Hepatic stellate cell (primary cell): Measurements from ENCODE around the gene WDCP.
"Not testable (repeated sequence)": the region's sequence is repeated elsewhere in the genome, so short reads cannot be mapped to it uniquely, and the experiment has no call there.

ENCODE experiments used
- DNase-seq: peaks from one replicate; pipeline ENCODE4 v3.0.0; 2011; ENCODE audit warnings: low spot score

Gene WDCP

DNA sequence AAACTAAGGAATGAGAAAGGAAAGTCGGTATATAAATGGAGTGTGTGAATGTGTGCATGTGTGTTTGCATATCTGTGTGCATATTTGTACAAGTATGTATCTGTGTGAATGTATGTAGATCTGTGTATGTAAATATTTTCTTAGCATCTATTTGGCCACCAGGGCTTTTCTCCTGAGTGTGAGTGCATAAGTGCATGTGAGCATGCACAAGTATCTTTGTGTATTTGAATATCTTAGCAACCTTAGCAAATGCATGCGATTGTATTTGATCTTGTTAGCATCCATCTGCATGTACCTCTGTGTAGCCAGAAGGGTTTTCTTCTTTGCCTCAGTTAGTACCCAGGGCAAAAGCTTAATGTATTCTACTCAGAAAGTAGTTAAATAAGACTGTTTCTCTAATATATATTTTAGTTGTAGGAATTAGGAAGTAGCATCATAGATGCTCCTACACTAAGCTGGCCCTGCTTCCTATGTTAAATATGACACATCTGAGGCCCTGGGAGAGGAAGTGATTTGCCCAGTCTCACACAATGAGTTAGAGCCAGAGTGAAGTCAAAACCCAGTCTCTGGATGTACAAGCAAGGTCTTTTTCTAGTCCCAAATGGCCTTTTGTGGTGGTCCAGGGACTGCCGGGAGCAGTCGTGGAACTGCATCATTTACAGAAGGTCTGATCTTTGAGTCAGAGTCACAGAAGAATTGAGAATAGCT, 11.5 kb upstream of the WDCP start:
- DNase-seq, result no peak

GRCh38 chr2:24055750-24056149, 8.6 kb upstream of the WDCP start:
- DNase-seq, result no peak

DNA sequence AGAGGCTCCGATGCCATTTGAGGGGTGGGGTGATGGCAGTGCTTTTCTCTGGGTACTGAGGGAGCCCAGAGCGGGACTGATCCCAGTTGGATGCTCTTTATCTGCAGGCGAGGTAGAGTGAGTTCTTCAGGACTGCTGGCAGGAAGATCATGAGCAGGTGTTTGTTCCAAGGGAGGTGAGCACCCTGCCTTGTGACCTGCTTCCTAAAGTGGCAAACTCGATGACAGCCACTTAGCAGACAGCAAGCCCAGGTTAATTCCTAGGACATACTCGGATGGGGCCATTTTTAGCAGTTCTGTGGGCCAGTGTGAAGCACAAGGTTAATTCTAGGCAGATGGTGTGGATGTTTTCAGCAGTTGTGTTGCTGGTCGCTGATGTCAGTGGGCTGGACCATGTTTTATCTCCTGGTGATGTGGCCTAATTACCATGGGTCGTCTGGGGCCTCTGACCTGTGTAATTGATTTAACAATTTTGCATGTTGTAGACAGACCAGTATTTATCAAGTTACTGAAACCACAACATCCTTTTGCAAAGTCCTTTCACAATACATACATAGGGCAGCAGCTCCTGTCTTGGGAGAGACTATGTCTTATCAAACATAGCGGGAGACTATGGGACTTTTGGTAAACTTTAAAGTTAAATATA, 7.3 kb upstream of the WDCP start:
- DNase-seq, result no peak

GRCh38 chr2:24052951-24053350, 5.8 kb upstream of the WDCP start:
- no peak for DNase-seq

GRCh38 chr2:24051833-24052232, 4.6 kb upstream of the WDCP start:
- no peak for DNase-seq

DNA sequence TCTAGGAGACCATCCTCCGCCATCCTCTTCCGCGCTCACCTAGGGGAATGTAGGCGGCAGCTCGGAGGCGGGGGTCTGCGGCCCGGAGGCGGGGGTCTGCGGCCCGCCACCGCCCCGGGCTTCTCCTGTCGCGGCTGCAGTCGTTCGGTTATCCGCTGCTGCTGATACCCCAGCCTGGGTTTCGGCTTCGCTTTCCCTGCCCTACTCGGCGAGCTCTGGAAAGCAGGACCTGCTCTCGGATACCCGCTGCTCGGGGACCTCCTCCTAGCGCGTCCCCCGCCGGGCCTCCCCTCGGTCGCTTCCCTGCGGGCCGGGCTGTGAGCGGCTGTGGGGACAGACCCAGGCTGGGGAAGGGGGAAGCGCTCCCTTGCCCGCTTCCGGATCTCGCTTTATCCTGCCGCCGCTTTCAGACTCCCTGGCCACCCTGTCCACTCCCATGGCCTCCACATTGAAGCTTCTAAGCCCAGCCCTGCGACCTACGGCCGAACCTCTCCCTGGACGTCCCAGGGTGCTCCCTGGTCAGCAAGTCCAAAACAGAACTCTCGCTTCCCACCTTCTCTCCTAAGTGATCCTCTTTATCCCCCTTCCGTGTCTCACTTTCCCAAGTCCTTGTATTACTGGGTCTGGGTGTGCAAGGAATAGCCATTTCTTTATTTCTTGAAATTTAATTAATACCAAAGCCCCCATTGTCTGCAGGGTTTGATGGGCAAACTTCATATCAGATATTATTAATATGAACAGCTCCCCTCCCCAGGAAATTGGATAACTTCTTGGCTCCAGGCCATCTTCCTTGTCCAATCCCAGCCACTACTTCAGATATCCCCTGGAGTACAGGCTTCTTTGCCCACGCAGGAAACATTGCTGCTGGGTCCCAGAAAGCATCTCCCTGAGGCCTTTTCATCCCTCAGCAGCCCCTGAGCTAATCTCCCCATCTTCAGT, 3.1 kb upstream of the WDCP start:
- DNase-seq, result peak; percentile 19

DNA sequence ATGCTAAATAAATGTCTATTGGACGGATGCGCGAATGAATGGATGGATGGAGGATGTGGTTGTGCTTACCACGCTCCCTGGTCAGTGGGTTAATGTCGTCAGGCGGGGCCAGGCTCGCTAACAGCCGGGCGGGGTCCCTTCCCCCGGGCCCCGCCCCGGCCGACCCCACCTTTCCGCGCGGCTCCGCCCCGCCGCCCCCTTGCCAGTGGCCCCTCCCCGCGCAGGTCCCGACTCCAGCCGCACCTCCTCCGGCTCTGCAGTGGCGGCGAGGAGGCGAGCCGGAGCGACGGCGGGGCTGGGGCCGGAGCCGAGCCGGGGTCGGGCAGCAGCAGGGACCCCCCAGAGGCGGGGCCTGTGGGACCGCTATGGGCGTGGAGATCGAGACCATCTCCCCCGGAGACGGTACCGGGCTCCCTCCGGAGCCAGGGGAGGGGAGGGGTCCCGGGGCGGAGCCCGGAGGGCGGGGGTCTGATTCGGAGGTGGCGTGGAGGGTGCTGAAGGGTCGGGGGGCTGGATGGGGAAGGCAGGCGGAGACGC, 2.4 kb upstream of the WDCP start, which contains the start of gene FKBP1B:
FKBP1B (plus strand) TSS at position 257 of the 537 bp plus-strand sequence; CDS start at position 366, 109 bp downstream.
- peak; percentile 49 for DNase-seq

GRCh38 chr2:24048769-24049484, 1.7 kb upstream of the WDCP start:
- no peak for DNase-seq

GRCh38 chr2:24047703-24048033, 477 bp upstream of the WDCP start:
- no peak for DNase-seq

GRCh38 chr2:24046599-24046929, 627 bp downstream of the WDCP start:
- DNase-seq, result no peak

GRCh38 chr2:24045511-24046508, 1.4 kb downstream of the WDCP start:
- DNase-seq, result no peak

- DNase-seq, result not testable (repeated sequence)
These were observed 4.1 kb downstream of the WDCP start for GRCh38 chr2:24043133-24043532.

DNA sequence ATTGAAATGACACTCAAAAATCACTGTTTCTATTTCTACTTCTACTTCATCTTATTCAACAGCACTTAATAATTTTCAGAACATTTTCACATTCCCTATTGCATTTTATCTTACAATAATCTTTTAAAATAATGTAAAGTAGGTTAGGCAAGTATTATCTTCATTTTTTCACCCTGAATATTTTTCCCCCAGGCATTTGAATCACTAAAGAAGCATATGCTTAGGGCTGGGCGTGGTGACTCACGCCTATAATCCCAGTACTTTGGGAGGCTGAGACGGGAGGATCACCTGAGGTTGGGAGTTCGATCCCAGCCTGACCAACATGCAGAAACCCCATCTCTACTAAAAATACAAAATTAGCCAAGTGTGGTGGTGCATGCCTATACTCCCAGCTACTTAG, 6.7 kb downstream of the WDCP start:
- no peak for DNase-seq

DNA sequence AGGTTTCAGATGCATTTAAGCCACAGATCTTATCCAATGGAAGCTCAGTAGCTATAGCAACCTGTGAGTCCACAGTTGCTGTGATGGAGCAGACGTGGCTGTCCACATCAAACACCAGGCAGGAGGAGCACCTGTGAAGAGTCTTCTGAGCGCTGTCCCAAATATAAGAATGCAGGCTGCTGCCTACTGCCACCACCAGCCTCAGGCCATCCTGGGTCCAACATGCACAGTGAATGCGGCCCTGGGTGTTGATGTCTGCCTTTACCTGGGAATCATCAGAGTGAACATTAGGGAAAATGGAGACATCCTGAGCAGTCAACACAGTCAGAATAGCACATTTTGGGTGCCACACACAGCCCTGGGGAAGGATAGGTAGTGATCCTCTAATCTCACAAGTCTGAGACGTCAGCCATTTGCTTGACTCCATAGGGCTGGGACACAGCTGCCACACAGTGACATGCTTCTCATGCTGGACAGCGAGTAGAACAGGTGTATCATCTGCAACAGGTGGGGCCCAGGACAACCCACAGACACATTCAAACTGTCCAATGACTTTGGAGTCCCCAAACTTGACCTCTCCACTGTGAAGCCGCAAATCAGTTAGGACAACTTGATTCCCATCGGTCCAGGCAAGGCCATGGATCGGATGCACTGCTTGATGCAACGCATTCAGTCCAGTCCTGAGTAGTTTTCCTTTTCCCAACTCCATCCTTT, 8.2 kb downstream of the WDCP start:
- no peak for DNase-seq

GRCh38 chr2:24026233-24026632, 21.0 kb downstream of the WDCP start:
- no peak for DNase-seq

DNA sequence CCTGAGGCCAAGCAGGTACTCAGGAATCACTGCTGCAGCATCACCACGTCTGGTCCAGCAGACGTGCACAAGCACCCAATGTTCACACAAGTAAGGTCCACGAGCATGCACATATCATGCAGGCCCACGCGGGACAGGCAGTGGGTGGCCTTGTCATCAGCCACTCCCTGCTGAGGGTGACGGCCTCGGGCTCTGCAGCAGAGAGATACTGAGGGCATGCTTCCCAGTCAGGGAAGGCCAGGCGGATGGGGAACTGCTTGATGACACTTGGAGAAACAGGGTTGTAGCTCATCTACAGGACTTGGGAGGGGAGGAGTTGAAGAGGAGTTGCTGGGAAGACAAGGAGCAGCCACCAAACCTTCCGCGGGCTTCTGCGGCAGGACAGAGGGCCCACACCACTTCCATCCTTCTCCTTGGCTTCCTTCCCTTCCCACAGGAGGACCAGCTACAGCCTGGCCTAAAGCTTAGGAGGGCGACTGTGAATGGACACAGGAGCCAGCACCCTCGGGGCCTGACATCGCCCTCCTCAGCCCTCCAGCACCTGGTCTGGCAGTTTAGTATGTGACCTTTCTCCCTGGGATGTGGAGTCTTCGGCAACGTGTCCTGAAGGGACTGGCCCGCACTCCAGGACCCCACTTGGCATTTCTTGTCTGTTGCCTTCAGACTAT, 22.1 kb downstream of the WDCP start:
- no peak for DNase-seq

GRCh38 chr2:24024018-24024417, 23.2 kb downstream of the WDCP start:
- DNase-seq, result peak; percentile 62

- no peak for DNase-seq
These were observed 24.1 kb downstream of the WDCP start for GRCh38 chr2:24022975-24023575.

DNA sequence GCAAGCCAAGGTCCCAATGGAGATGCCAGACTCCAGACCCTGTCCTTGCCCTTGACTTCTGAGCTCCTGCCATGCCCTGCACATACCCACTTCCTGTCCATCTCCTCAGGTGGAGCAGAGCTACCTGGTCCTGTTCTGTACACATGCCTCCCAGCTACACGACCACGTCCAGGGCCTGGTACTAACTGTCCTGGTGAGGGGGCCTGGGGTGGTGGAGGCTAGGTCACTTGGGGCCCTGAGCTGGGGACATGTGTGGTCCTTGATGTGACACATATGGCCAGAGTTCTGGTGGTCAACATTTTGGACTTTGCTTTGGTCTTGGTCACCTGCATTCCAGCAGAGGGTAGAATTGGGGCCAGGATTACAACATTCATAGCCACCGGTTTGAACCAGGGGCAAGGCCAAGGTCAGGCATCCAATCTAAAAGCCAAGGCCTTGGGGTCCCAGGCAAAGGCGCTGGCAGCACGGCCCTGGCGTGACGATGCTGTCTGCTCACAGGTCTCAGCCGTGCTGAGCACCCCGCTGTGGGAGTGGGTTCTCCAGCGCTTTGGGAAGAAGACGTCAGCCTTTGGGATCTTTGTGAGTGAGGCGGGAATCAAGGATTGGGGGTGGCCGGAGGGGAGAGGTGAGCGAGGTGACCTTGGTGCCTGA, 24.7 kb downstream of the WDCP start:
- no peak for DNase-seq
